ENCODE data around the gene CKLF.
"Not testable (repeated sequence)": the region's sequence is repeated elsewhere in the genome, so short reads cannot be mapped to it uniquely, and the experiment has no call there.

CKLF gene

DNA sequence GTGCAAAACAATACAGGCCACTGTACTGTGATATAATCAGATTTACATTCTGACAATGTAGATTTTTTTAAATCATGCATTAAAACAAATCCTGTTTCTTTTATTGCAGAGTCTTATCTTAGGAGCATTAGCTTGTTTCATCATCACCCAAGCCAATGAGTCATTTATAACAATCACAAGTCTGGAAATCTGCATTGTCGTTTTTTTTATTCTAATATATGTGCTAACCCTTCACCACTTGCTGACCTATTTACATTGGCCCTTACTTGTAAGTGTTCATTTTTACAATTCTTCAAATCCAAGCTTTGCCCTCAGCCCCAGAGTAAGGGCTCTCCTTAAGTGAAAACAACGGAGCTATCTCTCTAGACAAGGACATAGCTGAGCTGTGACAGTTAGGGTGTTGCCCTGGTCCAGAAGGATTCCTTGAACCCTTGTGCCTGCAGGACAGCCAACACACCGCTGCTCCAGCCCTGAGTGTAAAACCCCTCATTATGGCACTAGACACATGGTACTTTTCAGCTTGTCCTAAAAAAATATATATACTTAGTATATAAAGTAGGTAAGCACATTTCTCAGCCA, 17.5 kb downstream of the CKLF start:
- no peak for DNase-seq

DNA sequence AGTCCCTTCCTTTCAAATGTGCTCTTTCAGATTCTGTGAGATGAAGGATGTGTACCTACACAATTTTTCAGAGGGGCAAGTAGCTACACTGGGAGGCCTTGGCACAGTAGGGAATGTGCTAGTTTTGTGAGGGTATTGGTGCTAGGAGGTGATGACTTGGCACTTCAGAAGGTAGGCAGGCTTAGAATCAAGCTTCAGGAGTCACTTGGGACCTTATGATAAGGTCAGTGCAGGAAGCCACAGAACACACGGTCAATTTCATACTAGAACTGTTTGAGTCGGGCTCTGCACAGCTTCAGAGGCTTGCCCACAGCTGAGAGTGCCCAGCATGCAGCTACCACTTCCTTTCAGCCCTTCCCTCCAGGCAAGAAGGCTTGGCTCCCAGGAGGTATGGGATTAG, 20.0 kb downstream of the CKLF start:
- no peak for DNase-seq

DNA sequence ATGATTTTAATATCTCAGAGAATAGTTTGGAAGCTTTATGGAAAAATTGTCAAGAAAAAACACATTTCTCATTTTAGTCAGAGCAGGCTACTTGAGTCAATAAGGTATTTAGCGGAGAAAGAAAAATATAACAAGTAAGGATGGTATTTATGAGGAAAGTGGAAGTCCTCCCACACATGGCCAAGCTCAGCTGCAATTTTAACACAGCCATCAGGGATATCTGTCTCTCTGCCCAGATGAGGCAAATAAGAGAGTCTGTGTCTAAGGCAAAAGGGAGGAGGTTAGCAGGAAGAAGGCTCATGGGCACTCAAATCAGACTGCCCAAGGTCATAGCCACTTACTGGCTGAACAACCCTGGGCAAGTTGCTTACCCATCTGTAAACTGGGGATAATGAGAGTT, 21.7 kb downstream of the CKLF start:
- no peak for DNase-seq

DNA sequence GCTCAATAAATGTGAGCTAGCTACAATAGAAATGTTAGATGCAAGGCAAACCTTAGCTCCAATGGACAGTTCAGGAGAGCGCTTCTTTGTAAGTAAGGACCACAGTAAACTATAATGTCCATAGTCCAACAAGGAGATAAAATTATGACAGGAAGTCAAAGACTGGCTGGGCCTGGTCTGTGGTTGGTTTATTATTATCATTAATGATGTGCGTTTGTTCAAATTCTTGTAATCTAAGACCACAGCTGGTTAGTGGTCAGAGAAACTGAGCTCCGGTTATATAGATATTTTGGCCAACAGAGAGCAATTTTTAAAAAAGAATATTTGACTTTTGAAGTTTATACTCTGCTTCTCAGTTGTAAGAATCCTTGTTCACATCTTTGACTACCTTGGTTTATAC, 22.2 kb downstream of the CKLF start:
- DNase-seq, result no peak

DNA sequence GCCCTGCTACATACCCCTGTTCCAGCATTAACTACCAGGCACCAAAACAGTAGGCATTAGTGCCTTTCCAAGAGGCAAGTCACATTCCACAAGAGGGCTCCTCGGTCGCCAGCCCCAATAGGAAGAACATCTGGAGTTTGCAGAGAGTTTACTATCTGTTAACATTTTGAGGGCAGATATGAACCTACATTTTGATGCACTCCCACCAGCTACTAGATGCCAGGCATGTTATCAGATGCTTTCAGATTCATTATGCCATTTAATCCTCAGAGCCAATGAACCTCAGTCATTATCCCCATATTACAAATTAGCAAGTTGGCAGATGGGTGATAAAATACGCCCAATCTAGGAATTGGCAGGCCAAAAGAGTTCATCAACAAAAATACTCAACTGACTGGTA, 22.7 kb downstream of the CKLF start:
- no peak for DNase-seq

DNA sequence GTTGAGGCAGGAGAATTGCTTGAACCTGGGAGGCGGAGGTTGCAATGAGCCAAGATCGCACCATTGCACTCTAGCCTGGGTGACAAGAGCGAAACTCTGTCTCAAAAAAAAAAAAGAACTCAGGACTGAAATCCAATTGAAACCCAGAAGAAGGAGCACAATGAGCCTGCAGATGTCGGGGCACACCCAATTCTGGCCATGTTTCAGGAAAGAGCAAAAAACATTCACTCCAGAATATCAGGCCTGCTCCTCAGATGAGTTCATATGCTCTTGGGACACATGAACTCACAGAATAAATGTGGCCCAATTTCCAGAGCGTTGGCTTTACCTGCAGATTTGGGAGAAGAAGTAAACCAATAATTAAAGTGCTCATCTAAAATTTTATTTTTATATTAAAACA, 23.9 kb downstream of the CKLF start:
- no peak for DNase-seq

DNA sequence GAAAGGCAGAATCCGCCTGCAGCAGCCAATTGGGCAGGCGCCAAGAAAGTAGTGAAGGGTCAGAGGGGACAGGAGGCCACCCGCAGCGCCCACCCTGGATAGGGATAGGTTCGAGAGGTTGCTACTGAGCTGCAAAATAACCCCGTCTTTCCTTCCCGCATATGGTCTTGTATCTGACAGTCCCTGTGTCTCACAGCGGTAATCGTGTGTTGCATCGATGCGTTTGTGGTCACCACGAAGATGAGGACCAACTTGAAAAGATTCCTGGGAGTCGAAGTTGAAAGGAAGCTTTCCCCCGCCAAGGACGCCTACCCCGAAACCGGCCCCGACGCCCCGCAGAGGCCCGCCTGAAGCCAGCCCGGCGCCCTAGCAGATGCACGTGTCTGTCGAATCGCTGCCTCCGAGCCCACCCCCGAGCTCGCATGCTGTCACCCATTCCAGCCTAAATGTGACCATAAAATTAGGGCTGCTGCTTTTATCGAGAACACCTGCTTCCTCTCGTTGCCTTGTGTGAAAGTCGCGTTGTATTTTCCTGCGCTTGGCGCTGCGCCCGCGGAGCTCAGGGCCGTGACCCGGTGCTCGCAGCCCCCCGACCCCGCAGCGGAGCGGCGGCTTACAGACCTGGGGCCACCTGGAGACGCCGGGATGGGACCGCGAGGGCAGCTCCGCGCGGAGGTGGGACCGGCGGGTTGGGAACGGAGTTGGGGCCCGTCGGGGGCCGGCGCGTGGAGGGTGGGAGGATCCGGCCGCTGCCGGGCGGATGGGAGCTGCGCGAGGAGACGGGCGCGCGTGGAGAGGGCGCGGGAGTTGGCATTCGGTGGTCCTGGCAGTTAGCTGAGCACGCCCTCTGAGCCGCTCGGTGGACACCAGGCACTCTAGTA, 26.5 kb downstream of the CKLF start, which contains the start of gene CMTM2:
TSS of gene CMTM2 (plus strand) at position 813 of the 881 bp plus-strand sequence. CDS start 145 bp downstream, outside the sequence.
- no peak for DNase-seq

DNA sequence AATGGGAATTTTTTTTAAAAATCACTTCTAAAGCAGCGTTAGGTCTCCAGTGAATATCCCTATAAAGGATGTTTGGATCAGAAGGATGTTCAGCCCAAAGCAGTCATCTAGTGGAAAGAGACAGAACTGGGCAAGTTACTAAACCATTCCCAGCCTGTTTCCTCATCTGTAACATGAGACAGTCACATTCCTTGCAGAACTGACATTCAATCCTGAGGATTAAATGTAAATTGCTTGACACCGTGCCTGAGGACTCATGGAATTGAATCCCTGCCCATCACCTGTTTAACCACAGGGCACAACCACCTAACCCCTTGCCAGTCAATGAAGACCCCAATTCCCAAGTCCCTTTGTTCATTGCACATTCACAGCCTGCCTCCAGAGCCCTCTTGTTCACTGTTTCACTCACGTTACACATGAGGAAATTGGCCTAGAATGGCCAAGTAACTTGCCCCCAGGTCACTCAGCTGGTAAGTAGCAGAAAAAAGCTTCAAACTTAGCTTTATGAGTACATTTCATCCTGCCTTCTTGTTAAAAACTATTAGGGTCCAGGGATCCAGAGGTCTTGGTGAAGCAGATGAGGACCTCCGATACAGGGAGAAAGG, 28.3 kb downstream of the CKLF start:
- DNase-seq, result no peak

DNA sequence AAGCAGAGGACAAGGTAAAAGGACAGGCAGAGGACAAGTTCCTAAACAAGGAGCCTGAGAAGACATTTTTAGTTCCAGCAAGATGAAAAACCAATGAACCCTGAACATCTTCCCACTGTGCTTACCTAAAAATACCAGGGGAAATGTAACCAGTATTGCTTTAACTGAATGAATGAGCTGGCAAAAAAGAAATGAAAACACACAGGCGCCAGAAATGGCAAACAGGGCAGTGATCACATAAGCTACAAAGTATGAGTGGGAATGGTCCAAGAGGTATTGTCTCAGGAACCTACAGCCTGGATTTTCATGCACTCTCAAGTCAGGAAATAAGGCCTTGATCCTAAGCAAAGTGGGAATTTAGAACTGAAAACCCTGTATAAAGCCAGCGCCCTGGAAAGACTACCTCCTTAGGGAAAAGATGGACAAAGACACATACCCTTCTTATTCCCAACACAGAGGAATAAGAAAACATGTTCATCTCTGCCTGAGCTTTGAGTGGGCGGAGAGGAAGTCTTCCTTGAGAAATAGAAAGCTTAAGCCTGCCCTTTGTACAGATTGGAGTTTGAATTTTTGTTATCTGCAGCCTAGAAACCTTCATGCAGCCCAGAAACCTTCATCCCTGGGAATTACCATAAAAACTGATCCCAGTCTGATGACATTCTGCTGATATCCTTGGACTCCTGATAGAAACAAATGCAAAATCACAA, 29.0 kb downstream of the CKLF start:
- no peak for DNase-seq

DNA sequence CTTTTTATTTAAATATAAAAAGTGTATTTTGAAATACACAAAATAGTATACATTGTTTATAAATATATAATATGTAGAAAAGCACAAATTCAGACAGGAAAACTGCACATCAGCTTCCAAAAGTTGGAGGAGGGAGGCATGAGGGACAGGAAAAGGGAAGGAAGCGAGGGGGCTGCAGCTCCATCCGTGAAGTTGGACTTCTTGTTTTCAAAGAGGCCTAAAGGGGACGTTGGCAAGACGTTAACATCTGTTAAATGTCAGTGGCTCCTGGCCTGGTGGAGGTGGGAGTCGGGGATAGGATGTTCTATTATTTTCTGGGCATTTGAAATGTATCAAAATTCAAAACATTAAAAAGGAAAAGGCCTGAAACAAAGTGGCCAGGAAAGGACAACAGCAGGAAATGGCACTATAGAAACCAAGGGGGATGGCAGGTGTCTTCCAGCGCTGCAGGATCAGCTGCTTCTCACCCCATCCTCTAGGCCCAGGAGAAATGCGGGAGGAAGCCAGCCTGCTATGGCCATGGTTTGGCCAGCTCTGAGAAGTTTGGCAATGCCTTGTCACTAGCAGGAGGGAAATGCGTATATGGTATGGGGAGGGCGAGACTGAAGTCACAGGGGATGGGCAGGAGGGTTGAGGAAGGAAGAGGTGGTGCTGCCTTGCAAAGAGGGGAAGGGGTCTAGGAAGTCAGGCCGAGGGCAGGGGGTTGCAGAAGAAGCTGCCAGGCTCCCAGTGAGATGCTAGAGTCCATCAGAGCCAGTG, 33.3 kb downstream of the CKLF start:
- no peak for DNase-seq

DNA sequence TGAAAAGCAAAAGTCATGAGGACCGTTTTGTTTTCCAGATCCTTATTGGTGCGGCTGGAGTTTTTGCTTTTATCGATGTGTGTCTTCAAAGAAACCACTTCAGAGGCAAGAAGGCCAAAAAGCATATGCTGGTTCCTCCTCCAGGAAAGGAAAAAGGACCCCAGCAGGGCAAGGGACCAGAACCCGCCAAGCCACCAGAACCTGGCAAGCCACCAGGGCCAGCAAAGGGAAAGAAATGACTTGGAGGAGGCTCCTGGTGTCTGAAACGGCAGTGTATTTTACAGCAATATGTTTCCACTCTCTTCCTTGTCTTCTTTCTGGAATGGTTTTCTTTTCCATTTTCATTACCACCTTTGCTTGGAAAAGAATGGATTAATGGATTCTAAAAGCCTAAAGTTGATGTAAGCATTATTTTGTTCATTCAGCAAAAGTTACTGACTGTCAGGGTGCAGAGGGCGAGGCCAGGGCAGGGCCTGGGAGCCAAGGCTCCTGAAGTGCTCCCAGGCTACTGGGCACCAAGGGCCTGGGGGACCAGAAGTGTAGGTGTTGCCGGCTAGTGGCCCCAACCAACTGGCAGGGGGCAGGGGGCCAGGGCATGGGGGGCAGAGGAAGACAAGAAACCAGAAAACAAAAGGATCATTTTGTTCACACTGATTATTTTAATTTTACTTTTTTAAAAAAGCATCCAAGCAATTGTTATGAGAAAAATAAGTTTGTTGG, 35.7 kb downstream of the CKLF start:
- DNase-seq, result no peak

DNA sequence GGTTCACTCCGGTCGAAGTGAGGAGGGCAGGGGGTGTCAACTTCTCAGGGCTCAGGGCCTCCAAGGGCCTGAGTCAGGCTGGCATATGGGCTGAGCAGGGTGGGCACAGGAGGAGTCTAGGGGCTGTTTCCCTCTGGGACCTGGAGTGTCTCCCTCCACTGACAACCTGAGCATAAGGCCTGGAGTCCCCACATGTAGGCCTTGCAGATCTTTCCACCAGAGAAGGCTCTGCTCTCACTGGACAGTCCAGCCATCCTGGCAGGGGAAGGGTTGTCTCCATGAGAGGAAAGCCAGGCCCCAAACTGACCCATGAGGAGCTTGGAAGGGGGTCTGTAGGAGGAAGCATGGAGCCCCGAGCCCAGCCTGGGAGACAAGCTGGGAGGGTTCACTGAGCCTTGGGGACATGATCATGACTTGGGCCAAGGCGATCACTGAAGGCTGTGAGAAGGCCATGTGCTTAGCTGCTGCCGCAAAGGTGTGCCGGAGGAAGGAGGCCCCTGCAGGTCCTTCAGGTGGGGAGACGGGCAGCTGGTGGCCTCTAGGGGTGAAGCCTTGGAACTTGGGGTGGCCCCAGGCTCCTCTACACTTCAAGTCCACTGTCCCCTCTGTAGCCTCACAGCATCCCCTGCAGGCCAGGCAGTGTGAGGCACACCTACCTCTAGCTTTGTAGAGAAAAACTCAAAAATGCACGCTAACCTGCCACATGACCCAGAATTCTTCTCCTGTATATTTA, 36.8 kb downstream of the CKLF start:
- DNase-seq, result no peak

DNA sequence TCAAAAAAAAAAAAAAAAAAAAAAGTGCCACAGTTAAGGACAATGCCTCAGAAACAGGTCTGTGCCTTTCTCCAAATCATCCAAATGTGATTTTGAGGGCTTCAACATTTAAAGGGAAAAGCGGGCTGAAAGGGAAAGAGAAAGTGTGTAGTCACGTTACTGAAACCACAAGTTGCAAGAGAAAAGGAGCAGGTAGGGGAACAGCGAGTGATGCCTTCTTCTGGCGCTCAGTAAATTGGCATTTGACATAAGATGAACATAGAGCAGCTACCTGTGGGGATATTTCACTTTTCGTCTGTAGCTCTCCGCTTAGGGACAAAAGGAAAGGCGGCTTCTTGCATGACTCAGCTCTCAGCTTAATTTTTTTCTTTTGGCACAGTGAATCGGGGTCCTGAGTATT, 37.9 kb downstream of the CKLF start:
- DNase-seq, result no peak

DNA sequence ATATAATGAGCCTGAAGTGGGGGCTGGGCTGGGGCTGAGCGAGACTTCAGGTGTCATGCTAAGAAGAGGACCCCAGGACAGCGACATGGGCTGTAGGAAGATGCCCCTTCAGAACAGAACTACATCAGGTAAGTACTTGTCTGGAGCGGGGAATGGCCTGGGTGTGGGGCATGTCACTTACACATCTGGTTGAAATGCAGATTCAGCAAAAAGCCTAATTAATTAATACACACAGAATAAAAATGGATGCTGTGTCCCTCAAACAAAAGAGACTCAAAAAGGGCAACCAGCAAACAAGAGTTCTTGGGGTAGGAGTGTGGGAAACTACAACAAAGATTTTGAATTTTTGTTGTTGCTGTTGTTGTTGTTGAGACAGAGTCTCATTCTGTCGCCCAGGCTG, 38.6 kb downstream of the CKLF start:
- DNase-seq, result no peak

DNA sequence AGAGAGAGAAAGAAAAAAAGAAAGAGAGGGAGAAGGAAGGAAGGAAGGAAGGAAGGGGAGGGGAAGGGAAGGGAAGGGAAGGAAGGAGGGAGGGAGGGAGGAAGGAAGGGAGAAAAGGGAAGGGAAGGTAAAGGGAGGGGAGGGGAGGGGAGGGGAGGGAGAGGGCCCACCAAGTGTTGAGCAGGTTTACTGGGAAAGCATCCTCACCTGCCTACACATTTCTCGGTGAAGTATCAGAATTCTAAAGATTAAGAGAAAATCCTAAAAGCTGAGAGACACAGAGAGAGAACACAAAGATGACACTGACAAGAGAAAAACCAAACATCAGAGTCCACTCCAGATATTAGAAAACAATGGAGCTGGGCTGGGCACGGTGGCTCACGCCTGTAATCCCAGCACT, 39.9 kb downstream of the CKLF start:
- DNase-seq, result no peak

DNA sequence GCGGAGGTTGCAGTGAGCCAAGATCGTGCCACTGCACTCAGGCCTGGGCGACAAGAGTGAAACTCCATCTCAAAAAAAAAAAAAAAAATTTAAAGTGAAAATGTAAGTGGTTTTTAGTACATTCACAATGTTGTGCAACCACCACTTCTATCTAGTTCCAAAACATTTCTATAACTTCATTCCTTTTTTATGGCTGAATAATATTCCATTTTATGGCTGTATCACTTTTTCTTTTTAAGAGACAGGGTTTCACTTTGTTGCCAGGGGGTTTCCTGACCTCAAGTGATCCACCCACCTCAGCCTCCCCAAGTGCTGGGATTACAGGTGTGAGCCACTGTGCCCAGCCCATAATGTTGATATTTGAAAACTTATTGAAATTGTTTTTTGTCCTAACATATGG, 40.4 kb downstream of the CKLF start:
- no peak for DNase-seq

DNA sequence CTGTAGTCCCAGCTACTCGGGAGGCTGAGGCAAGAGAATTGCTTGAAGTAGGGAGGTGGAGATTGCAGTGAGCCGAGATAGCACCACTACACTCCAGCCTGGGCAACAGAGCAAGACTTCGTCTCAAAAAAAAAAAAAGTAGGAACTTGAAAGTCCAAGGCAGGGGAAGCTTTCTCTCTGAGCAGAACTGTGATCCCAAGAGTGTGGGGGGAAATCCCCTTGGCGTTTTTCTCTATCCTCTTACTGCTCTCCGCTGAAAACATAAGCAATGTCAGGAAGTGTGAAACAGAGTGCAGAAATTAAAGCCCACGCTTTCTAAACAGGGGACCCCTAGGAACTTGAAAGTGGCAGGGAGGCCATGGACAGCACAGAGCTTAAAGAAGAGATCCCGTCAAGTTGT, 42.4 kb downstream of the CKLF start:
- DNase-seq, result no peak

DNA sequence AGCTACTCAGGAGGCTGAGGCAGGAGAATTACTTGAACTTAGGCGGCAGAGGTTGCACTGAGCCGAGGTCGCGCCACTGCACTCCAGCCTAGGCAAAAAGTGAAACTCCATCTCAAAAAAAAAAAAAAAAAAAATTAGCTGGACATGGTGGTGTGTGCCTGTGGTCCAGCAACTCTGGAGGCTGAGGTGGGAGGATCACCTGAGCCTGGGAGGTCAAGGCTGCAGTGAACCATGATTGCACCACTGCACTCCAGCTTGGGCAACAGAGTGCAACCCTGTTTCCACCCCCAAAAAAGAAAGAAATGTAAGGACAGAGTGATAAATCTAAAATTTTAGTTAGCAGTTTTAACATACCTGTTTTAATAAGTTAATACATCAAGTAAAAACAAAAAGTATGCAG, 44.2 kb downstream of the CKLF start:
- not testable (repeated sequence) for DNase-seq

DNA sequence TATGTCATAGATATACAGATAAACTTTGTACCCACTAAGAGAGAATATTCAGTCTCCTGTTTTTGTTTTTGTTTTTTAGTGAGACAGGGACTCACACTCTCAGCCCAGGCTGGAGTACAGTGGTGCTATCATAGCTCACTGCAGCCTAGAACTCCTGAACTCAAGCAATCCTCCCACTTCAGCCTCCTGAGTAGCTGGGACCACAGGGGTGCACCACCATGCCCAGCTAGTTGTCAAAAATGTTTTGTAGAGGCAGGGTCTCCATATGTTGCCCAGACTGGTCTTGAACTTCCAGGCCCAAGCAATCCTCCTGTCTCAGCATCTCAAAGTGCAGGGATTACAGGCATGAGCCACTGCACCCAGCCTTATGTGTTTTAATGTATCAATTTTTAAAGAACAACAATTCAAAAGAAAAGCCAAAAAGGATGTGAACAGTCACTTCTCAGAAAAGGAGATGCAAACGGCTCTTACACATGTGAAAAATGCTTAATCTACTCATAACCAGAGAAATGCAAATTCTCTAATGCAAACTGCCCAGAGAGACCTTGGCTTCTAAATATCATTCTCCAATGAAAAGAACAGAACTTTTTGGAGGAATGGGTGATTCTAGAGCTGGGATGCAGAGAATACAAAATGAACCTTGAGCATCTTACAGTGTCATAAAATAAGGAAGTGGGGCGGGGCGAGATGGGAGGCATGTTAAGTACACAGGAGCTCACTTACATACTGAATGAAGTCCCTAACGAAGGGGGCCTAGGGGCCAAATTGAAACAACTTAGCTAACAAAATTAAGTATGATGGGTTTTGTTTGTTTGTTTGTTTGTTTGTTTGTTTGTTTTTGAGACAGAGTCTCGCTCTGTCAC, 44.8 kb downstream of the CKLF start:
- DNase-seq, result no peak

DNA sequence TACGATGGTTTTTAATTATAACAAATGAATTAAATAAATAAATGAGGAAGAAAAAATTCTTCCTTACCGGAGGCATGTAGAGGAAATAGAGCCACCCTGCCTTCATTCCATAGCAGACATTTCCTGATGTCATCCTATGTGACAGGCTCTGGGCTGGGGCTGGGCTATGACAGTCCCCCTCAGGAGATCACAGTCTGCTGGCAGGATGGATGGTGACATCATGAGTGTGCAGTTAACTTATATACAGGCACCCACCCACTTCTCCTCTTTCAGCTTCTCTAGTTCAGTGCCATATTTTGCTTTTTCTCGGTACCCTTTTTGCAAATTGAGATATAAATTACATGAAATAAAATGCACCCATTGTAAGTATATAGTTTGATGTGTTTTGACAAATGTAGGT, 45.7 kb downstream of the CKLF start:
- DNase-seq, result no peak
